ENCODE results near the gene STRN4. TPM values are rescaled to one million over a fixed set of nuclear protein-coding genes. Genes with fewer than 3 reads are reported as not detected.

Gene STRN4
- total and polyA plus RNA-seq, 9 of the 15 experiments (the other 6 are each of a cell fraction or from before 2014, with no cell fraction given) = 0.62 to 83.7 (median 36.9) TPM

DNA sequence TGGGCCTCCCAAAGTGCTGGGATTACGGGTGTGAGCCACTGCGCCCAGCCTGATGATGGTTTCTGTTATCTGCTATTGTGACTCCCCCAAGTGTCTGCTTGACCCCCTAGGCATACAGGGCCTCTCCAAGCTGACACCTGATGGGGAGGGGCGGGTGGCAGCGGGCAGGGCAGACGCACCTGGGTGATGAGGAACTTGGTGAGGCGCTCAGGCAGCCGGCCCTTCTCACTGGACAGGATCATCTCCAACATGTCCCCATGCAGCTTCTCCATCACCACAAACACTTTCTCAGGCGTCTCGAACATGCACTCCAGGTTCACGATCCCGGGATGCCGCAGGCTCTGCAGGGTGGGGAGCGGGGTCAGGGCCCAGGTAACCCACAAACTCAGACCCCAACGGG lies 56.9 kb downstream of the STRN4 start:
- in situ Hi-C loops (cut with MboI) (no loop called here), intact Hi-C loops (cut with micrococcal nuclease) (no loop called here)
- no peak overlapping the region for H3K4me2 ChIP-seq (ENCODE audit: insufficient read depth, low read length)
- H2AFZ ChIP-seq (ENCODE audit: low read depth, low read length) = no peak overlapping the region
- H3K9me1 ChIP-seq (ENCODE audit: control insufficient read depth, insufficient read depth, low read length) = no peaks in the 10 kb centered on the region
- TF ChIP-seq FOXP1 (CRISPR knock-in tag; IDR thresholded peaks at IDR 0.05) = no peak
- no peak for TF ChIP-seq HMG20B (CRISPR knock-in tag; IDR thresholded peaks at IDR 0.05)
- no peak for TF ChIP-seq BHLHE40 (IDR thresholded peaks at IDR 0.05; ENCODE audit: low read length)
- TF ChIP-seq, protein P1, sequence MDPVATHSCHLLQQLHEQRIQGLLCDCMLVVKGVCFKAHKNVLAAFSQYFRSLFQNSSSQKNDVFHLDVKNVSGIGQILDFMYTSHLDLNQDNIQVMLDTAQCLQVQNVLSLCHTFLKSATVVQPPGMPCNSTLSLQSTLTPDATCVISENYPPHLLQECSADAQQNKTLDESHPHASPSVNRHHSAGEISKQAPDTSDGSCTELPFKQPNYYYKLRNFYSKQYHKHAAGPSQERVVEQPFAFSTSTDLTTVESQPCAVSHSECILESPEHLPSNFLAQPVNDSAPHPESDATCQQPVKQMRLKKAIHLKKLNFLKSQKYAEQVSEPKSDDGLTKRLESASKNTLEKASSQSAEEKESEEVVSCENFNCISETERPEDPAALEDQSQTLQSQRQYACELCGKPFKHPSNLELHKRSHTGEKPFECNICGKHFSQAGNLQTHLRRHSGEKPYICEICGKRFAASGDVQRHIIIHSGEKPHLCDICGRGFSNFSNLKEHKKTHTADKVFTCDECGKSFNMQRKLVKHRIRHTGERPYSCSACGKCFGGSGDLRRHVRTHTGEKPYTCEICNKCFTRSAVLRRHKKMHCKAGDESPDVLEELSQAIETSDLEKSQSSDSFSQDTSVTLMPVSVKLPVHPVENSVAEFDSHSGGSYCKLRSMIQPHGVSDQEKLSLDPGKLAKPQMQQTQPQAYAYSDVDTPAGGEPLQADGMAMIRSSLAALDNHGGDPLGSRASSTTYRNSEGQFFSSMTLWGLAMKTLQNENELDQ (CRISPR knock-in tag; IDR thresholded peaks at IDR 0.05; ENCODE audit: borderline replicate concordance) = no peak
- TF ChIP-seq SPI1 (IDR thresholded peaks at IDR 0.05; ENCODE audit: borderline replicate concordance, low read depth, low read length) = no peak
- TF ChIP-seq MEIS2 (IDR thresholded peaks at IDR 0.05; ENCODE audit: partially characterized antibody) = no peak
- TF ChIP-seq ZNF232 (CRISPR knock-in tag; IDR thresholded peaks at IDR 0.05) = no peak
- no peak for TF ChIP-seq TAL1 (IDR thresholded peaks at IDR 0.05)
- no peak for TF ChIP-seq PCBP2 (IDR thresholded peaks at IDR 0.05; ENCODE audit: low read depth, low read length, poor library complexity, severe bottlenecking)
- no peak for TF ChIP-seq KHSRP (IDR thresholded peaks at IDR 0.05)
- TF ChIP-seq ZNF41 (CRISPR knock-in tag; conservative IDR thresholded peaks at IDR 0.05) = no peak
- TF ChIP-seq POLR3A (IDR thresholded peaks at IDR 0.05; ENCODE audit: borderline replicate concordance, extremely low read depth, insufficient read depth, insufficient read length) = no peak
- TF ChIP-seq E2F3 (CRISPR knock-in tag; IDR thresholded peaks at IDR 0.05) = no peak
- no peak for TF ChIP-seq MYC (IDR thresholded peaks at IDR 0.05; ENCODE audit: low read depth, low read length)
- TF ChIP-seq MYC (CRISPR knock-in tag; IDR thresholded peaks at IDR 0.05; ENCODE audit: borderline replicate concordance, low read depth) = no peak
- TF ChIP-seq FOS (IDR thresholded peaks at IDR 0.05; ENCODE audit: extremely low read depth, insufficient read length) = no peak
- TF ChIP-seq CBFB (CRISPR knock-in tag; IDR thresholded peaks at IDR 0.05) = no peak
- no peaks in the 10 kb centered on the region for H3K9me3 ChIP-seq (replicated peaks; ENCODE audit: control insufficient read depth, insufficient read depth, low read depth, low read length)
- peaks cover 84% of the 10 kb centered on the region for H3K36me3 ChIP-seq (ENCODE audit: control insufficient read depth, insufficient read depth, low read length)
- no peaks in the 10 kb centered on the region for H3K79me2 ChIP-seq (ENCODE audit: control insufficient read depth, insufficient read depth, low read length)
- no peak overlapping the region for H3K27ac ChIP-seq (ENCODE audit: extremely low read depth, low read depth, low read length)
- H3K4me3 ChIP-seq = no peak overlapping the region
- POLR2A ChIA-PET = no interaction called here
- no TSS peak for BruUV-seq (replicated peaks)
- H4K20me1 ChIP-seq (replicated peaks; ENCODE audit: control insufficient read depth, insufficient read depth, low read length) = no peaks in the 10 kb centered on the region
- 93% methylated on average over 9 of the region's 14 CpGs for WGBS (ENCODE audit: insufficient coverage, low coverage, missing lambda C conversion rate)
- H3K27me3 ChIP-seq (ENCODE audit: control insufficient read depth in 2 of 2, insufficient read depth in 2 of 2, low read length in 2 of 2) = no peaks in the 10 kb centered on the region
- DNase-seq (ENCODE audit: extremely low read depth in 1 of 4, low spot score in 3 of 4) = no peak
- FAIRE-seq = no peak
- H3K4me1 ChIP-seq (replicated peaks in 1 of 2; ENCODE audit: control insufficient read depth in 2 of 2, insufficient read depth in 2 of 2, low read length in 2 of 2) = peaks cover 0 to 4% of the 10 kb centered on the region in 2 experiments; a peak in 1 of 5 replicates
- no peak for ATAC-seq
- no peak overlapping the region; a peak in 1 of 4 replicates for H3K9ac ChIP-seq (ENCODE audit: insufficient read depth in 1 of 2, low read depth in 2 of 2, low read length in 2 of 2)
- CTCF ChIA-PET (ENCODE audit: low intra/inter-chr PET ratio) = no interaction called here
